Stimulated activated CD8-positive, alpha-beta memory T cell treated with anti-CD3 and anti-CD28 coated beads, Interleukin-12 subunit alpha, Interleukin-12 subunit beta, amount 100 ng/mL, for 1 hour (primary cell): ENCODE data around the gene CCNJ.

Experiments used
- DNase-seq: peaks from one replicate; pipeline ENCODE4 v3.0.0-alpha.2; 2020; ENCODE audit warnings: low read depth

CCNJ gene

DNA sequence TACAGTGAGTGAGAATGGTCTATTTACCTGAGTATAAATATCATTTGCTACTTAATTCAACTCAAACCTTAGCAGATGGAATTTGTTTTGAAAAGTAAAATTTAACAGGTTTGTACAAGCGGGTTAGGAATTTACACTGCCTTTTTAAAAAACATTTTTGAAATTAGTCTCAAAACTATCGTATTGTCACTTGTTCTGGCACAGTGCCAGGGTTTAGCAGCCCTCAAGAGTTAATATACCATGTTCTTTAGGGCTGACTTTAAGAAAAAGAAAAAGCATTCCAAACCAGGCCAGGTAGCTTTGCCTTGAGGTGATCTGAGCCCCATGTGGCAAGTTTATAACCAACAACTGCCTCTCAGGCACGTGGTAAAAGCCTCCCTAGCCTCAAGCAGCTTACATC lies 17.8 kb downstream of the CCNJ start:
- DNase-seq, result no peak

GRCh38 chr10:96072674-96073073 lies 29.3 kb downstream of the CCNJ start:
- DNase-seq, result no peak

GRCh38 chr10:96073722-96074121 lies 30.3 kb downstream of the CCNJ start:
- no peak for DNase-seq

DNA sequence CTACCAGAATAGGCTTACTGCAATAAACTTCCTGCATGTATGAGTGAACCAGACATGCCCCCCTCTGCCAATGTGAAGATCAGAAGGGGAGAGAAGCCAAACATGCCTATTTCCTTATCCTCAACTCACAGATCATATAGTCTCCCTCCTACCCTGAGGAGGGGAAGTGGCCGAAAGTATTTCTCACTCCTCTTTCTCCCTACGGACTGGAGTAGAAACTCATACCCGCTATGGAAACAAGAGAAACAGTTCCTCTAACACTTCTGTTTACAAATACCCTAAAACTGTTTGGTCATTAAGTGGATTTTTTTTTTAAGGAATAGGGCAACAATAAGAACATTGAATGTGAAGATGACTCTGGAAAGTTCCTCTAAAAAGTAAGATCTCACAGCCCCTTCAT lies 31.4 kb downstream of the CCNJ start:
- DNase-seq, result no peak

GRCh38 chr10:96075977-96076376 lies 32.6 kb downstream of the CCNJ start:
- DNase-seq, result no peak

DNA sequence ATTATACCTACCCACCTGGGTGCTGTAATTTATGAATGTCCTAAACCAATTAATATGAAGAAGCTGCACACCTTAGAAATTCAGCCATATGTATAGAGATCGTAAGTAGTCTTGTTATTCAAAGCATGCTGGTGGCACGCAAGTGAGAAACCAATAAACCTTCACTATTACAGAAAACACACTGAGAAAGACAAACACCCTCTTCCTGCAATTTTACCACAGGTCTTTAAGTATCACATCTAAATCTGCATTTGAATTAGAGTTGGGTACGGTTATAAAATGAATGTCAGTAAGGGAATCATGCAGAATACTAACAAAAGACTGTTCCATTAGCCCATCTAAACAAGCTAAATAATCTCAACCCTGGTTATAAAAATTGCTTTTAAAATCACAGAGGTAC lies 33.8 kb downstream of the CCNJ start:
- no peak for DNase-seq

GRCh38 chr10:96082153-96082552 lies 38.8 kb downstream of the CCNJ start:
- DNase-seq, result no peak

- DNase-seq, result no peak
Measured at GRCh38 chr10:96082748-96083147, 39.4 kb downstream of the CCNJ start.

DNA sequence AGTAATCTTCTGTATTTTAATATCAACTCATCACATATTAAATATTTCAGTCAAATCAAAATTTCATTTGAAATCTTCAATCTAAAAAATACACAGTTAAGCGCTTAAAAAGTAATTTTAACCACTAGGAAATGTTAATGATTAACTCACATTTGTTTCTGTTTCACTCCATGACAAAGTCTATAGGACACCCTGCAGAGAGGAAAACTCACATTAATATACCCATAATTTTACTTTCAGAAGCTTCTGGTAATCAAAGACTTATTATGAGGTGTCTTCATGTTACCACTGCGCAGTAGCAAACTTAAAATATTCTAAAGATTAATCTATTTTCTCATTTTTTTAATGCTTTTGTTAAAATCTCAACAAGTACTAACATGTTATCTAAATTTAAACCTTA lies 45.7 kb downstream of the CCNJ start:
- DNase-seq, result no peak

DNA sequence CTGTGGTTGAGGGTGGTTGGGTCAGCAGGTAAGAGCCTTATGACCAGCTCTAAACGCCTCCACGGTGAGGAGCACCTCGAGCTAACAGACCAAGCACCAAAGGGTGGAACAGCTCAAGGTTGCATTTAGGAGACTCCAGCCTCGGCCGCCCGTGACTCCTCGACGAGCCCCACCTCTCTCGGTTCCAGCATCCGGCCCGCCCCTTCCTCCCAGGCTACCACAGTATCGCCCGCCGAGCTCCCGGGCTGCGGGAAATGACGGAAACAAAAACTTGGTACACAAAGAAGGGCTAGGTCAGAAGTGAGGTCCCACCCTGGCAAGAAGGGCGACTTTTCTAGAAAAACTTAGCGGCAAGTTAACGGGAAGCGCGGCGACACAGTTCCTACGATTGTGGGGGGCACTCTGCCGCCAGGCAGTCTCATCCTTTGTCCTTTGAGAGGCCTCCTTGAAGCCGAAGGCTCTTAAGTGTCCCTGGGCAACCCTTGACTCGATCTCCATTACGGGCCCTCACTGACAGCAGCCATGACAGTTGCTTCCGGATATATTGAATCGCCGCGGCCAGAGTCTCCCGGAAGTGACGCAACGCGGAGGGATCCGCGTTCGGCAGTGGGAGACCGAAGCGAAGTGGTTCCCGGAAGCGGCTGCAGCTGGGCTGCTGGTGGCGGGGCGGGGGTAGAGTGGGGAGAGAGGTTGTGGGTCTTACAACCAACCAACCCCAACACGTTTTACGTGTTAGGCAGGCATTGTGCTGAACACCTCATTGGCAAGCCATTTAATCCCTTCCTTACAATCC lies 46.5 kb downstream of the CCNJ start:
- peak; percentile 90 for DNase-seq

DNA sequence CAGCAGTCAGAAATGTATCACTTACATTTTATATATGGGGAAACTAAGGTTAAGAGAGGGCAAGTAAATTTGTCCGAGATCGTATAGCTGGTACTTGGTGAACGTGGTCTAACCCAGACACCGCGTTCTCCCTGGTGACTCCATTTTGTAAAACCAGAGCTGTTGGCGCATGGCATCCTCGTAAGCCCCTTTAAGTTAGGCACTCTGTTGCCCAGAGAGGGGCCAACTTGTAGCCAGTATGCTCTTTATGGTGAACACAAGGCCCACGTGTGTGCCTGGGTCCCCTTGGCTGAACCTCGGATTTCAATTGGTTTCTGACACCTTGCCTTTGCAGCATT lies 47.0 kb downstream of the CCNJ start:
- no peak for DNase-seq

DNA sequence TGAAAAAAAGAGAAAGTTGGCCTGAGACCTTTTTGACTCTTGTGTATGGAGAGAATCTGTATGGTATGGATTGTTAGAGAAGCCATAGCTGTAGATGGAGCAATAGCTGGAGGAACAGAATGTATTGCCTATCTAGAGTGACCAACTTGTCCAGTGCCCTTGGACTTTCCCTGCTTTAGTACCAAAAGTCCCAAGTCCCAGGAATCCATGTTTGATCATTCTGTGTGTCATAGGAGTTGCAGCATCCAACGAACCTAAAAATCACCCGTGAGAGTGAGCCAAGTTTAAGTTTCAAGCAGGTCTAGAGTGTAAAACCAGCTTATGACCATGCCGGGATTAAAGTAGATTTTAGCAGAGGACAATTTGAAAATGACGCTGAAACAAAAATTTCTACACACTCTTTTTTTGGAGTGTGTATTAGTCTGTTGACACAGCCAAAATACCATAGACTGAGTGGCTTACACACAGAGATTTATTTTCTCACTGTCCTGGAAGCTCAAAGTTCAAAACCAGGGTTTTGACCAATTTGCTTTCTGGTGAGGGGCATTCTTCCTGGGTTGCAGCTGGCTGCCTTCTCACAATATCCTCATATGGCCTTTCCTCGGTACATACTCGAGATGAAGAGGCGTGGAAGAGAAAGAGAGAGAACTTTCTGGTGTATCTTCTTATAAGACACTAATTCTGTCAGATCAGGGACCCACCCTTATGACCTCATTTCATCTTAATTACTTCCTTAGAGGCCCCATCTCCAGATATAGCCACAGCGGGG lies 49.8 kb downstream of the CCNJ start:
- no peak for DNase-seq

DNA sequence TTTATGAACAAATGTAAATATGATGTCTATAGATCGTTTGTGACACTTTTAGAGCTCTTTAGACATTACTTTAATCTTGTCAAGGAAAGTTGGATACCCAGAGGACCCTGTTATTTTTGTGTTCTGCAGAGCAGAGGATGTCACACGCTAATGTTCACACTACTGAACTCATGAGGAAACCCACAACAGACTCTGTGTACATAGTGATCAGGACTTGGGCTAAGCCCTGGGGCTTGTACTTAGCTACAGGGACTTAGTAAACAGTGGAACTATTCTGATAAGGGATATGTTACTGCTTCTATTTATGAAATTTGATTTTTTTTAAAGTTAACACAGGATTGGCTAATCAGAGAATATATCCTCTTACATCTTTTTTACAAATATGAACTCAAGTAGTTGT lies 50.6 kb downstream of the CCNJ start:
- DNase-seq, result no peak

- no peak for DNase-seq
Measured at GRCh38 chr10:96096958-96097357, 53.6 kb downstream of the CCNJ start.

- DNase-seq, result no peak
Measured at GRCh38 chr10:96097865-96098264, 54.5 kb downstream of the CCNJ start.

- DNase-seq, result no peak
Measured at GRCh38 chr10:96107623-96108038, 64.2 kb downstream of the CCNJ start.
